Activated CD8-positive, alpha-beta T cell treated with anti-CD3 and anti-CD28 coated beads for 36 hours (primary cell): ENCODE results near the gene SPATS2L. TPM values are rescaled to one million over a fixed set of nuclear protein-coding genes. Genes with fewer than 3 reads are reported as not detected.
"Not testable (repeated sequence)": the region's sequence is repeated elsewhere in the genome, so short reads cannot be mapped to it uniquely, and the experiment has no call there.

ENCODE experiments used
- ATAC-seq: fragments of 200-7000 bp; cut with Tn5 transposase; one replicate; pipeline ENCODE4 v1.10.0; 2021; ENCODE audit warnings: mild to moderate bottlenecking, moderate library complexity
- CTCF ChIA-PET: fragments of 350-600 bp; sonication (Branson Sonifier 250); formaldehyde crosslinking; loops from one replicate; lab custom pipeline; 2021; ENCODE audit warnings: antibody characterized with exemption; lab: Charles Lee
- POLR2A ChIA-PET: fragments of 350-600 bp; sonication (Branson Sonifier 250); formaldehyde crosslinking; loops from one replicate; lab custom pipeline; 2021; ENCODE audit warnings: antibody characterized with exemption; lab: Charles Lee
- DNase-seq: peaks from one replicate; pipeline ENCODE4 v3.0.0-alpha.2; 2020
- H3K27ac Mint-ChIP-seq: one replicate; pipeline ENCODE4 v1.8.0; 2021; ENCODE audit warnings: mild to moderate bottlenecking, mixed read lengths
- H3K27me3 Mint-ChIP-seq: one replicate; pipeline ENCODE4 v1.8.0; 2021; ENCODE audit warnings: mixed read lengths
- H3K36me3 Mint-ChIP-seq: one replicate; pipeline ENCODE4 v1.8.0; 2021; ENCODE audit warnings: low read depth, mixed read lengths
- H3K4me1 Mint-ChIP-seq: one replicate; pipeline ENCODE4 v1.8.0; 2021; ENCODE audit warnings: low read depth, mixed read lengths
- H3K4me3 Mint-ChIP-seq: one replicate; pipeline ENCODE4 v1.8.0; 2021; ENCODE audit warnings: mild to moderate bottlenecking, moderate library complexity, mixed read lengths
- H3K9me3 Mint-ChIP-seq: one replicate; pipeline ENCODE4 v1.8.0; 2021; ENCODE audit warnings: mixed read lengths
- intact Hi-C: fragments of 100-400 bp; cut with micrococcal nuclease; formaldehyde crosslinking; loops from one replicate; pipeline ENCODE4 v1.10.0; 2022
- total RNA-seq, 2 experiments: library from RNA; stranded (reverse); gene quantifications; one replicate each; pipeline ENCODE4 v1.2.3, GENCODE V29; 2021
- TF ChIP-seq, protein P1 (sequence below): fragments of 200-600 bp; IDR thresholded peaks from one replicate; pipeline ENCODE4 v1.8.0; 2022; ENCODE audit warnings: antibody characterized with exemption, mild to moderate bottlenecking

The SPATS2L gene
- total RNA-seq, 2 experiments from 2014 or later, result 5.7 to 9.0 TPM

DNA sequence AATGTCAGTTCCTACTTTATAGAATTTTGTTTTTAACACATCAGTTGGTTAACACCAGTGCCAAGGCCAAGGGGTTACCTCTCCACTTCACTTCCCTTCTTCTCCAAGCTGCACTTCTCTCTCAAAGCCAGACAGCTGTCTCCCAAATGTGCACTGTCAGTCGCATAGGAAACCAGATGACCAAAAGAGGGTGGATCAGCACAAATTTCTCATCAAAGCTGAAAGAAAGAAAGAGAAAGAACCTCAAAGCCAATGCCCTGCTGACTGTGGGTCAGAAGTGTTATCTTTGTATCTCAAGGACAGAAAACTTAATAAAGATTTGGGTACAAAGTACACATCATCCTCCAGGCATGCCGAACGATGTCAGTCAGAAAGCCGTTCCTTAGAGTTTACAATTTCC lies 32.2 kb downstream of the SPATS2L start:
- Mint-ChIP-seq H3K36me3 (no peaks in the 10 kb centered on the region), H3K4me1 (peaks cover 3% of the 10 kb centered on the region), H3K9me3 (no peaks in the 10 kb centered on the region), H3K27ac (no peak overlapping the region), H3K4me3 (no peak overlapping the region), H3K27me3 (no peaks in the 10 kb centered on the region)
- no peak for DNase-seq
- ChIA-PET POLR2A (no interaction called here), CTCF (interaction anchor here (1.9 kb wide), 1 partner anchor 142 kb away, joined by 4 read pairs; no protein-coding TSS in a partner anchor)
- no peak for ATAC-seq
- intact Hi-C loops, result no loop called here
- TF ChIP-seq, protein P1, sequence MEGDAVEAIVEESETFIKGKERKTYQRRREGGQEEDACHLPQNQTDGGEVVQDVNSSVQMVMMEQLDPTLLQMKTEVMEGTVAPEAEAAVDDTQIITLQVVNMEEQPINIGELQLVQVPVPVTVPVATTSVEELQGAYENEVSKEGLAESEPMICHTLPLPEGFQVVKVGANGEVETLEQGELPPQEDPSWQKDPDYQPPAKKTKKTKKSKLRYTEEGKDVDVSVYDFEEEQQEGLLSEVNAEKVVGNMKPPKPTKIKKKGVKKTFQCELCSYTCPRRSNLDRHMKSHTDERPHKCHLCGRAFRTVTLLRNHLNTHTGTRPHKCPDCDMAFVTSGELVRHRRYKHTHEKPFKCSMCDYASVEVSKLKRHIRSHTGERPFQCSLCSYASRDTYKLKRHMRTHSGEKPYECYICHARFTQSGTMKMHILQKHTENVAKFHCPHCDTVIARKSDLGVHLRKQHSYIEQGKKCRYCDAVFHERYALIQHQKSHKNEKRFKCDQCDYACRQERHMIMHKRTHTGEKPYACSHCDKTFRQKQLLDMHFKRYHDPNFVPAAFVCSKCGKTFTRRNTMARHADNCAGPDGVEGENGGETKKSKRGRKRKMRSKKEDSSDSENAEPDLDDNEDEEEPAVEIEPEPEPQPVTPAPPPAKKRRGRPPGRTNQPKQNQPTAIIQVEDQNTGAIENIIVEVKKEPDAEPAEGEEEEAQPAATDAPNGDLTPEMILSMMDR, result no peak

DNA sequence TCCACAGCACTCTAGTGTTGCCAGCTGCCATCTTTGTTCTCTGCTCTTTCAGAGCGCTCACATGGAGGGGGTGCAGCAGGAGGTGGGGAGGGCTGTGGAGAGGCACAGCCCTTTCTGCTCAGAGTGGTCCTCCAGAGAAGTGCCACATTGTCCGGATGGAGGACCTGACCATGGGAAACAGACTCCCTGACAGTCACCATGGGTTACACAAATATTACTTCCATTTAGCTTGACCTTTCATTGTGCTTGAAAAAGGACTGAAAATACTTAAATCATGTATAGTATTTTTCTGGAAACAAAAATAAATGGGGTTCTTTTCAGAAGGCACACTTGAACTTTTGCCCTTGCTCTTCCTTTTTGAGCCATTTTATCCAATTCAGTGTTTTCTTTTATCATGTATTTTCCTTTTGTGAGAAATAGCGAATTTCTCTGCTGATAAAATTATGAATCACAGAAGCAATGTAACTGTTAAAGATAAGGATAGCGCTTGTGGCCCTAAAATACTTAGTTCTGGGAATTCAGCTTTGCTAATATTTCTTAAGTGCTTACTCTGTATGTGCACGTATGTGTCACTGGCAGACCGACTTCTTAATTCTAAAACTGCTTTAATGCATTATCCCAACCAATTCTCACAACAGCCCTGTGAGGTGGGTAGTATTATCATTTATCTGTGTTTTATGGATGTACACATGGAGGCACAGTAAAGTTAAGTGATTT lies 34.2 kb downstream of the SPATS2L start:
- CTCF ChIA-PET, result no interaction called here
- H3K4me3 Mint-ChIP-seq, result no peak overlapping the region
- no peak for ATAC-seq
- no peak for DNase-seq
- TF ChIP-seq, protein P1, result no peak
- H3K36me3 Mint-ChIP-seq, result no peaks in the 10 kb centered on the region
- POLR2A ChIA-PET, result interaction anchor here (0.7 kb wide), 1 partner anchor 163 kb away, joined by 3 read pairs; no protein-coding TSS in a partner anchor
- H3K27ac Mint-ChIP-seq, result no peak overlapping the region
- no peaks in the 10 kb centered on the region for H3K27me3 Mint-ChIP-seq
- H3K9me3 Mint-ChIP-seq, result no peaks in the 10 kb centered on the region
- H3K4me1 Mint-ChIP-seq, result peaks cover 3% of the 10 kb centered on the region
- intact Hi-C loops, result no loop called here

DNA sequence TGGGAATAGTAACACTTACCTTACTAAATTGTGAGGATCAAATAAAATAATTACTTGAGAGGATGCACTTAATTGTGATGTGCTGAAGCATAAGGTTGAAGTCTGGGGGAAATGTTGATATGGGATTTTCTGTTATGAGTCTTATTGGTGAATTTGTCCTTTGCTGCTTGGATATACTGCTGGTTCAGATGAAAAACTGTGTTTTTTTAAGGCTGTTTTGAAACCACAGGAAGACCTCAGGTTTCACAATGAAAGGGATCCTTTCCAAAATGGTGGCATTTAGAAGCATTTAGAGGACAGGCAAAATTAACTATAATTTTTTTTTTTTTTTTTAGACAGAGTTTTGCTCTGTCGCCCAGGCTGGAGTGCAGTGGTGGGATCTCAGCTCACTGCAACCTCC lies 34.9 kb downstream of the SPATS2L start:
- CTCF ChIA-PET, result no interaction called here

DNA sequence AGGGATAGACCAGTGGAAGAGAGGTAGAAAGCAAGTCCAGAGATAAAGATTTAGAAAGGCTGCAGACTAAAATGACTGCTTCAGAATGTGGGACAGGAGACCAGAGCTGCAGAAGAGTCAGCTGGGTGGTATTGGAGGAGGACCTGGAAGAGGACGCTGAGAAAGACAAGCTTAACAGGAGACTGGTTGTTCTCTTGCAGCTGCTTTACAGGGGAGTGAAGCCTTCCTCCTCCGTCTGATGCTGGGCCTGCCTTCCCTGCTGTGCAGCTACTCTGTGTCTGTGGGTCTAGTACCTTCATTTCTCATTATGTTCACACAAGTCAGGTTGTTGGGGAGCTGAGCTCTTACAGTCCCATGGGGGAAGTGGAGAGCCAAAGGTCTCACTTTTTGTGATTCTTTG lies 35.7 kb downstream of the SPATS2L start:
- Mint-ChIP-seq H3K36me3 (no peaks in the 10 kb centered on the region), H3K4me1 (peaks cover 3% of the 10 kb centered on the region), H3K27ac (no peak overlapping the region), H3K4me3 (no peak overlapping the region), H3K27me3 (no peaks in the 10 kb centered on the region), H3K9me3 (no peaks in the 10 kb centered on the region)
- no peak for ATAC-seq
- POLR2A ChIA-PET, result no interaction called here
- CTCF ChIA-PET, result no interaction called here
- TF ChIP-seq, protein P1, result no peak
- intact Hi-C loops, result no loop called here
- DNase-seq, result no peak

More for the DNA sequence above, 34.9 kb downstream of the SPATS2L start:
- ATAC-seq (no peak), DNase-seq (no peak)
- intact Hi-C loops, result no loop called here
- H3K36me3 Mint-ChIP-seq, result no peaks in the 10 kb centered on the region
- no peaks in the 10 kb centered on the region for H3K27me3 Mint-ChIP-seq
- no peak overlapping the region for H3K4me3 Mint-ChIP-seq
- TF ChIP-seq, protein P1, result no peak
- H3K4me1 Mint-ChIP-seq, result peaks cover 3% of the 10 kb centered on the region
- POLR2A ChIA-PET, result interaction anchor here (0.7 kb wide), 1 partner anchor 164 kb away, joined by 3 read pairs; no protein-coding TSS in a partner anchor
- no peak overlapping the region for H3K27ac Mint-ChIP-seq
- no peaks in the 10 kb centered on the region for H3K9me3 Mint-ChIP-seq

DNA sequence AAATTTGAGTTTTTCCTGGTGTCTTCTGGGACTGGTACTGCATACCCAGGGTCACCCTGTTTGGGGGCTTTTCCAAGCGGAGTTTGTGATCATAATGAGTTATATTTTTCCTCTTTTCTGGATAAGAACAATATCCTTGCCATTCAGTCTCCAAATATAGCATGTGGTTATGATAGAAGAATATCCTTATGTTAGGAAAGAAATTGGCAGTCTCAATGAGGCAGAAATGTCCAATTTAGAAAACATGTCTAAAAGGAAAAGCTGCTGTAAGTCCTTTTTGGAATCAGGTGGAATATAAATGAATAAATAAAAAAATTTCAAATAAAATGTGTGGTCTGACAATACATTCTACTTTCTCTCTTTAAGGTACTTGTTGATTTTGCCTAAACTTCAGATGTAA lies 36.2 kb downstream of the SPATS2L start:
- intact Hi-C loops, result no loop called here
- no peaks in the 10 kb centered on the region for H3K9me3 Mint-ChIP-seq
- CTCF ChIA-PET, result no interaction called here
- H3K36me3 Mint-ChIP-seq, result no peaks in the 10 kb centered on the region
- no peak overlapping the region for H3K27ac Mint-ChIP-seq
- peaks cover 3% of the 10 kb centered on the region for H3K4me1 Mint-ChIP-seq
- no peak for ATAC-seq
- POLR2A ChIA-PET, result no interaction called here
- no peak for DNase-seq
- H3K27me3 Mint-ChIP-seq, result no peaks in the 10 kb centered on the region
- no peak overlapping the region for H3K4me3 Mint-ChIP-seq
- TF ChIP-seq, protein P1, result no peak

DNA sequence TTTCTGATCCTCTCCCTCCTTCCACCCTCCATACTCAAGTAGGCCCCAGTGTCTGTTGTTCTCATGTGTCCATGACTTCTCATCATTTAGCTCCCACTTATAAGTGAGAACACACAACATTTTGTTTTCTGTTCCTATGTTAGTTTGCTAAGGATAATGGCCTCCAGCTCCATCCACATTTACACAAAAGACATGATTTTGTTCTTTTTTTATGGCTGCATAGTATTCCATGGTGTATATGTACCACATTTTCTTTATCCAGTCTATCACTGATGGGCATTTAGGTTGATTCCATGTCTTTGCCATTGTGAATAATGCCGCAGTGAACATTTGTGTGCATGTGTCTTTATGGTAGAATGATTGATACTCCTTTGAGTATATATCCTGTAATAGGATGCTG lies 37.7 kb downstream of the SPATS2L start:
- H3K27ac Mint-ChIP-seq, CTCF ChIA-PET, H3K36me3 Mint-ChIP-seq, intact Hi-C loops, H3K27me3 Mint-ChIP-seq, POLR2A ChIA-PET, DNase-seq, H3K4me3 Mint-ChIP-seq, ATAC-seq, H3K9me3 Mint-ChIP-seq, H3K4me1 Mint-ChIP-seq: not testable (repeated sequence)
